Tibial nerve (tissue), 4 donors: Measurements from ENCODE around the gene PTPRT. TPM values are rescaled to one million over a fixed set of nuclear protein-coding genes. Genes with fewer than 3 reads are reported as not detected.

Source experiments
- DNase-seq, 2 donors: peaks; one replicate each; pipeline ENCODE4 v3.0.0-alpha.2; 2019; ENCODE audit warnings: low spot score in 2 of 2
- H3K27ac ChIP-seq, 4 donors: fragments of 200-600 bp; sonication (generic) in 3 of 4; one replicate each; pipeline ENCODE4 v1.5.1; 2017 to 2019; ENCODE audit warnings: mild to moderate bottlenecking in 1 of 4
- H3K27me3 ChIP-seq, 2 donors: fragments of 200-600 bp; sonication (generic) in 1 of 2; one replicate each; pipeline versions ENCODE4 v1.5.1 to v1.6.0; 2017 to 2019
- H3K36me3 ChIP-seq, 3 donors: fragments of 200-600 bp; sonication (generic); one replicate each; pipeline ENCODE4 v1.5.1; 2018 to 2019
- H3K4me1 ChIP-seq, 4 donors: fragments of 200-600 bp; sonication (generic) in 3 of 4; one replicate each; pipeline ENCODE4 v1.5.1; 2017 to 2019
- H3K4me3 ChIP-seq, 4 donors: fragments of 200-600 bp; sonication (generic) in 3 of 4; one replicate each; pipeline ENCODE4 v1.5.1; 2017 to 2019; ENCODE audit warnings: mild to moderate bottlenecking in 1 of 4, moderate library complexity in 1 of 4
- H3K9me3 ChIP-seq, 4 donors: fragments of 200-600 bp; sonication (generic) in 3 of 4; one replicate each; pipeline ENCODE4 v1.5.1; 2017 to 2019
- EP300 ChIP-seq, 2 donors: sonication (generic); formaldehyde crosslinking; IDR thresholded peaks; one replicate each; pipeline ENCODE4 v1.6.1; 2017; ENCODE audit warnings: antibody characterized with exemption in 2 of 2, mild to moderate bottlenecking in 1 of 2
- POLR2A ChIP-seq, 2 donors: fragments of 450-650 bp; IDR thresholded peaks; one replicate each; pipeline ENCODE4 v1.6.1; 2017; ENCODE audit warnings: antibody characterized with exemption in 2 of 2, mild to moderate bottlenecking in 2 of 2, moderate library complexity in 2 of 2
- WGBS, 2 donors: methylation state at CpG; one replicate each; pipeline ENCODE4 v1.1.5; 2018; 5-methylcytosine and 5-hydroxymethylcytosine counted together
- total RNA-seq, 4 donors: library from RNA; depleted of rRNA; stranded (reverse); fragments of >200 nt; gene quantifications; one replicate each; pipeline ENCODE4 v1.1.0, GENCODE V29; 2016
- TF ChIP-seq, protein P1 (sequence below), 5 experiments: fragments of 200-600 bp in 3 of 5; fragments of 450-650 bp in 2 of 5; sonication (generic) in 3 of 5; IDR thresholded peaks; one replicate each; pipeline ENCODE4 v1.5.1; 2016 to 2019; ENCODE audit warnings: antibody characterized with exemption in 5 of 5, mild to moderate bottlenecking in 3 of 5, moderate library complexity in 2 of 5

Gene PTPRT
- total RNA-seq, 4 donors from 2014 or later = under 0.01 TPM; not detected in 3

DNA sequence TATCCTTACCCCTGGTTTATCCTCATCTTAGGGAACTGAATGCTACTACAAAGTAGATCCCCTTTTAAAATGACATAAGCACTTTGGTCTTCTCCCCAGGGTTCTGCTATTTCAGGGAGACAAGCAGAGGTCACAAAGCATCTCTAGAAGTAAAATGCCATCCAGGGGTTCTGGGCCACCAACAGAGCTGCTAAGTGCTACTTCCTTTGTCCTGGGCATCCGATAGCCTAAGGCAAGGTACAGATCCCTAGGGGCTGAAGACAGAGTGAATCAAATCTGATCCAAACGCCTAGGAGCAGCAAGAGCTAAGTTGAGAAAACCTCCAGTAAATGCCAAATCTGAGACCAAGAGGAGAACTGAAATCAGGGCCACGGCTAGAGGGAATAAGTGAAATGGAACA, 161.2 kb downstream of the PTPRT start:
- Histone ChIP-seq H3K4me1 (no peaks in the 10 kb centered on the region), H3K27ac (no peak overlapping the region), H3K4me3 (no peak overlapping the region), H3K9me3 (no peaks in the 10 kb centered on the region), H3K27me3 (no peaks in the 10 kb centered on the region), H3K36me3 (no peaks in the 10 kb centered on the region)
- 50 to 62% methylated on average over 3 of the region's 3 CpGs for WGBS, 2 donors
- no peak for DNase-seq
- no peak for TF ChIP-seq EP300 (IDR thresholded peaks at IDR 0.05)
- TF ChIP-seq POLR2A (IDR thresholded peaks at IDR 0.05) = no peak
- TF ChIP-seq, protein P1, sequence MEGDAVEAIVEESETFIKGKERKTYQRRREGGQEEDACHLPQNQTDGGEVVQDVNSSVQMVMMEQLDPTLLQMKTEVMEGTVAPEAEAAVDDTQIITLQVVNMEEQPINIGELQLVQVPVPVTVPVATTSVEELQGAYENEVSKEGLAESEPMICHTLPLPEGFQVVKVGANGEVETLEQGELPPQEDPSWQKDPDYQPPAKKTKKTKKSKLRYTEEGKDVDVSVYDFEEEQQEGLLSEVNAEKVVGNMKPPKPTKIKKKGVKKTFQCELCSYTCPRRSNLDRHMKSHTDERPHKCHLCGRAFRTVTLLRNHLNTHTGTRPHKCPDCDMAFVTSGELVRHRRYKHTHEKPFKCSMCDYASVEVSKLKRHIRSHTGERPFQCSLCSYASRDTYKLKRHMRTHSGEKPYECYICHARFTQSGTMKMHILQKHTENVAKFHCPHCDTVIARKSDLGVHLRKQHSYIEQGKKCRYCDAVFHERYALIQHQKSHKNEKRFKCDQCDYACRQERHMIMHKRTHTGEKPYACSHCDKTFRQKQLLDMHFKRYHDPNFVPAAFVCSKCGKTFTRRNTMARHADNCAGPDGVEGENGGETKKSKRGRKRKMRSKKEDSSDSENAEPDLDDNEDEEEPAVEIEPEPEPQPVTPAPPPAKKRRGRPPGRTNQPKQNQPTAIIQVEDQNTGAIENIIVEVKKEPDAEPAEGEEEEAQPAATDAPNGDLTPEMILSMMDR (IDR thresholded peaks at IDR 0.05) = no peak

DNA sequence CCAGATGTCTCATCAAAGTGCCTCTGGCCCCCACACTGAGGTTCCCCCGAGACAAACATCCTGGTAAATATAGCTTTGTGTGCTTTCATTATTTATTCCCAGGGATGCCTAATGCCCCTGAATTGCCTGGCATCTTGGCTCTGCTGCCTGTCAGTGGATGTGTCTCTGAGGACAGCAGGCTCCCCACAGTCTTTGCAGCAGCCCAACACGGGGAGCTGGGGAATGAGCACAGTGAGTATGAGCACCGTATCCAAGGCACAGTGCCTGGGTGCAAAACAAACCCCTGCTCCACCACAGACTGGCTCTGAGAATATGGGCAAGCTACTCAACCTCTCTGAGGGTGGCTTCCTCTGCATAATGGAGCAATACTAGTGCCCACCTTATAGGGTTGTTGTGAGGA, 165.9 kb downstream of the PTPRT start:
- no peak for DNase-seq
- Histone ChIP-seq H3K9me3 (no peaks in the 10 kb centered on the region), H3K27ac (no peak overlapping the region), H3K27me3 (no peaks in the 10 kb centered on the region), H3K36me3 (no peaks in the 10 kb centered on the region), H3K4me3 (no peak overlapping the region), H3K4me1 (no peaks in the 10 kb centered on the region)
- WGBS, 2 donors = 0 to 30% methylated on average over 1 to 2 of the region's 3 CpGs
- TF ChIP-seq EP300 (IDR thresholded peaks at IDR 0.05) = no peak
- no peak for TF ChIP-seq POLR2A (IDR thresholded peaks at IDR 0.05)
- TF ChIP-seq, protein P1 (IDR thresholded peaks at IDR 0.05) = no peak

DNA sequence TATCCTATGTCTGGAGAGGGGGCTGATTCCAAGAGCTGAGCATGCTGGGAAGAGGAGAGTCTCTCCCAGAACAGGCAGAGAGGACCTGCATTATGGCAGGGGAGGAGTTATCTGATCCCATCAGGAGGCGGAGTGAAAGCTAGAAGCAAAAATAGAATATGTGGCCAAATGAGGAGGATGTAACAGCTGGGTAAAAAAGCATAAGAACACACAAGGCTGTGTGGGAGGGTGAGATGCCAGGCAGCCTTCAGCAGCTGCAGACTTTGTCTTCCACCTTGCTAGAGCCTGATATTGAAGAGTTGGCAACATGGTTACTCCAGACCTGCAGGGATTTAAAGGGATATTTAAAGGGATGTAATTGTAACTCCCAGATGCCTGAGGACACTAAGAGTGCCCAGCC, 167.1 kb downstream of the PTPRT start:
- Histone ChIP-seq H3K4me3 (no peak overlapping the region), H3K9me3 (no peaks in the 10 kb centered on the region), H3K27ac (no peak overlapping the region), H3K36me3 (no peaks in the 10 kb centered on the region), H3K27me3 (no peaks in the 10 kb centered on the region), H3K4me1 (no peaks in the 10 kb centered on the region)
- 73 to 86% methylated on average over 1 of the region's 1 CpG for WGBS, 2 donors
- TF ChIP-seq, protein P1 (IDR thresholded peaks at IDR 0.05) = no peak
- TF ChIP-seq POLR2A (IDR thresholded peaks at IDR 0.05) (no peak), EP300 (IDR thresholded peaks at IDR 0.05) (no peak)
- DNase-seq = no peak

DNA sequence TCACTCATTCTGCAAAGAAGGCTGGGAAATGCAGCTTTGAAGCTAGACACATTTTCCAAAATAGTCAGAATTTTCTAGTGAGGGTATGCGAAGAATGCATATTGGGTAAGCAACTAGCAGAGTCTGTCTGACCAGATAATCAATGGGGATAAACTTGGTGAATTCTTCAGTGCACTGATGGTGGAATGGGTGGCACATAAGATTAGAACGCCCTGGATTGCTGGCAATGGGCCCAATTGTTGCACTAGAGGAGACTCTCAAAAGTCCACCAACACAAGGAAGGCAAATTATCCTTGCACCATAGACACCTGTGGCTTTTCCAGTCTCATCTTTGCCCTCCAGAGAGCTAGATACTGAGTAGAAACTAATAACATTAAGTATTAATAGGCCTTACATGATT, 167.6 kb downstream of the PTPRT start:
- Histone ChIP-seq H3K4me3 (no peak overlapping the region), H3K4me1 (no peaks in the 10 kb centered on the region), H3K9me3 (no peaks in the 10 kb centered on the region), H3K36me3 (no peaks in the 10 kb centered on the region), H3K27ac (no peak overlapping the region), H3K27me3 (no peaks in the 10 kb centered on the region)
- TF ChIP-seq, protein P1 (IDR thresholded peaks at IDR 0.05) = no peak
- no peak for TF ChIP-seq POLR2A (IDR thresholded peaks at IDR 0.05)
- TF ChIP-seq EP300 (IDR thresholded peaks at IDR 0.05) = no peak
- WGBS, 2 donors = 86 to 87% methylated on average over 2 of the region's 2 CpGs
- DNase-seq = no peak

DNA sequence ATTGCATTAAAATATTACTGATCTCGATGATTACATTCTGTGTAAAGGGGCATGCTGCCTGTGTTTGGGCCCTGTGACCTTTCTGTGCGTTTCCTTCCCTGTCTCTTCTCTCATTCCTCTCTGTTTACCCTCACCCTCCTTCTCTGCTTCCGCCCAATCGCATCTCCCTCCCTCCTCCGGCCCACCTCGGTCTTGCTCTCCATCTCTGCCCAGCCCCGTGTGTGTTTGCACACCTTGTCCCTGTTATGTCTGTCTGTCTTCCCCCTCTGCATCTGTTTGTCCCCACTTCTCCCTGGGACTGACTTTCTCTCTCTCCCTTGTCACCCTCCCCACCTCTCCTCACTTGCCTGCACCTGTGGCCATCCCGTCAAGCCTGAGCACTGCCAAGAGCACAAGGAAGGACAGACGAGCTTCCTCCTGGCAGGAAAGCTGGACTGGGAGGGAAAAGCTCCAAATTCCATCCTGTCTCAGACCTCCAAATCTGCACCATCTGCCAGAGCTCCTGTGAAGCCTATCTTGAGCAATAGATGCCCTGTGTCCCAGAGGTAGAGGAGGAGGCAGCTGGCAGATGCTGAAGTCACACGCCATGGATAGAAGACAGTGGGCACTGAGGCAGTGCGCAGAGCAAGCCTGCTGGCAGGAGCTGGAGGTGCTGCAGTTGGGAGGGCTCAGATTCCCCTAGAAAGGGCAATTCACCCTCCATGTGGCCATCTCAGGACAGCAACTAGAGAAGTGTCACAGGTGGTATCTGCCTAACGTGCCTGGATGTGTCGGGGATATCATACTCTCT, 172.3 kb downstream of the PTPRT start:
- Histone ChIP-seq H3K27ac (no peak overlapping the region), H3K36me3 (no peaks in the 10 kb centered on the region), H3K4me3 (no peak overlapping the region), H3K27me3 (no peaks in the 10 kb centered on the region), H3K4me1 (no peaks in the 10 kb centered on the region), H3K9me3 (no peaks in the 10 kb centered on the region)
- TF ChIP-seq POLR2A (IDR thresholded peaks at IDR 0.05) (no peak), EP300 (IDR thresholded peaks at IDR 0.05) (no peak)
- TF ChIP-seq, protein P1 (IDR thresholded peaks at IDR 0.05) = no peak
- no peak for DNase-seq
- WGBS, 2 donors = 49 to 54% methylated on average over 13 of the region's 13 CpGs
